ENCODE results near the gene CMPK2.

DNA sequence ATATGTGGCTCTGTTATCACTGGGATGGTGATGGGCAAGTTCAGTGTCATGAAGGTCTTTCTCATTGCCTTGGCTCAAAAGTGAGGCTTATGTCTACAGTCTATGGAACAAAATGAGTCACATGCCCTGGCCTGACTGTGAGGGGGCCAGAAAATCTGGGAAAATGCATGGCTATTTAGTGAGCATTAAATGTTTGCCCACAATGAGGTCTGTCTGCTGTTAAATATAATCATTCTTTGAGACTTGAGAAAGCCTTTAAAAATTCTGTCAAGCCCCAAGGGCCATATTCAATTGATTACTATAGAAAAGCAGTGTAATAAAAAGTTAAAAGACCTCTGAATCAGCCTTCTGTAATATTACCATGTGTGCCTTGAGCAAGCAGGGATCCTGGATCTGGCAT, 46.0 kb upstream of the CMPK2 start:
- TF ChIP-seq POLR2AphosphoS5 (IDR thresholded peaks at IDR 0.05; ENCODE audit: borderline replicate concordance, low read depth, low read length) (no peak), EZH2 (IDR thresholded peaks at IDR 0.05) (no peak)

Data from SK-N-MC (cell line).